Loucy (cell line): ENCODE measurements around the gene HEPACAM2.

Experiments
- CTCF ChIP-seq: fragments of 200-600 bp; sonication (generic); conservative IDR thresholded peaks from 2 replicates; pipeline ENCODE4 v1.5.1; 2014; ENCODE audit warnings: mild to moderate bottlenecking, antibody characterized with exemption, low read length
- EZH2phosphoT487 ChIP-seq: fragments of 200-600 bp; IDR thresholded peaks from 2 replicates; pipeline ENCODE4 v1.6.1; 2018; ENCODE audit warnings: antibody characterized with exemption, mild to moderate bottlenecking, moderate library complexity, borderline replicate concordance

GRCh38 chr7:93242106-93242505 lies 15.8 kb upstream of the HEPACAM2 start:
- TF ChIP-seq CTCF (no peak), EZH2phosphoT487 (no peak)
